A673 (cell line): Measurements from ENCODE around the gene SRPK1. TPM values are rescaled to one million over a fixed set of nuclear protein-coding genes. Genes with fewer than 3 reads are reported as not detected.

Experiments
- BruUV-seq: library from RNA; stranded (reverse); fragments of 400-500 nt; replicated peaks from 2 replicates; lab custom pipeline; 2021; lab: Mats Ljungman, UMichigan
- CTCF ChIA-PET: fragments of 300-600 bp; sonication (Branson Sonifier 250); formaldehyde crosslinking; loops from one replicate; lab custom pipeline; 2022; ENCODE audit warnings: antibody characterized with exemption; lab: Charles Lee
- POLR2A ChIA-PET: fragments of 300-600 bp; sonication (Branson Sonifier 250); formaldehyde crosslinking; loops from one replicate; lab custom pipeline; 2022; ENCODE audit warnings: antibody characterized with exemption; ENCODE audit not compliant: low non-redundant PET; lab: Charles Lee
- DNase-seq: peaks from one replicate; pipeline ENCODE4 v3.0.0-alpha.2; 2015; ENCODE audit warnings: low spot score
- H3K27ac ChIP-seq: fragments of 200-600 bp; sonication (generic); 2 replicates; pipeline ENCODE4 v1.5.1; 2016; ENCODE audit warnings: mixed run types, low read depth, mild to moderate bottlenecking, mixed read lengths, antibody characterized with exemption, low read length; ENCODE audit not compliant: poor library complexity, severe bottlenecking
- H3K27me3 ChIP-seq: fragments of 200-600 bp; sonication (generic); replicated peaks from 2 replicates; pipeline ENCODE4 v1.6.1; 2017; ENCODE audit warnings: mixed run types, low read depth, mild to moderate bottlenecking, mixed read lengths, antibody characterized with exemption, low read length; ENCODE audit not compliant: insufficient read depth, poor library complexity
- H3K36me3 ChIP-seq: fragments of 200-600 bp; sonication (generic); 2 replicates; pipeline ENCODE4 v1.6.1; 2016; ENCODE audit warnings: mixed run types, mild to moderate bottlenecking, mixed read lengths, antibody characterized with exemption, low read length; ENCODE audit not compliant: insufficient read depth, poor library complexity, severe bottlenecking
- H3K4me1 ChIP-seq: fragments of 200-600 bp; sonication (generic); 2 replicates; pipeline ENCODE4 v1.6.1; 2017; ENCODE audit warnings: mixed run types, mild to moderate bottlenecking, mixed read lengths, antibody characterized with exemption, low read length; ENCODE audit not compliant: insufficient read depth, poor library complexity, severe bottlenecking
- H3K4me3 ChIP-seq: fragments of 200-600 bp; sonication (generic); 2 replicates; pipeline ENCODE4 v1.5.1; 2016; ENCODE audit warnings: low read depth, mixed run types, mild to moderate bottlenecking, mixed read lengths, low read length; ENCODE audit not compliant: poor library complexity, severe bottlenecking
- H3K9me3 ChIP-seq: fragments of 200-600 bp; sonication (generic); 2 replicates; pipeline ENCODE4 v1.6.1; 2016; ENCODE audit warnings: mixed run types, low read depth, mild to moderate bottlenecking, mixed read lengths, antibody characterized with exemption, low read length; ENCODE audit not compliant: poor library complexity, severe bottlenecking
- EZH2 ChIP-seq: fragments of 200-600 bp; sonication (generic); IDR thresholded peaks from 2 replicates; pipeline ENCODE4 v1.6.1; 2017; ENCODE audit warnings: borderline replicate concordance, low read depth, mild to moderate bottlenecking, mixed read lengths, antibody characterized with exemption, low read length; ENCODE audit not compliant: poor library complexity, severe bottlenecking
- intact Hi-C: fragments of 100-400 bp; cut with micrococcal nuclease; formaldehyde crosslinking; loops from one replicate; pipeline ENCODE4 v1.10.0; 2022; ENCODE audit not compliant: unreplicated experiment
- total RNA-seq: library from RNA; stranded (reverse); gene quantifications from 2 replicates; pipeline ENCODE4 v1.2.3, GENCODE V29; 2021
- TF ChIP-seq, protein P1 (sequence below): fragments of 300-800, 200-600 bp; sonication (generic); conservative IDR thresholded peaks from 2 replicates; pipeline ENCODE4 v1.5.1; 2017; ENCODE audit warnings: low read depth, mild to moderate bottlenecking, antibody characterized with exemption, low read length, moderate library complexity, mixed read lengths

The SRPK1 gene
- total RNA-seq, 1 experiment from 2014 or later, result 104 TPM

DNA sequence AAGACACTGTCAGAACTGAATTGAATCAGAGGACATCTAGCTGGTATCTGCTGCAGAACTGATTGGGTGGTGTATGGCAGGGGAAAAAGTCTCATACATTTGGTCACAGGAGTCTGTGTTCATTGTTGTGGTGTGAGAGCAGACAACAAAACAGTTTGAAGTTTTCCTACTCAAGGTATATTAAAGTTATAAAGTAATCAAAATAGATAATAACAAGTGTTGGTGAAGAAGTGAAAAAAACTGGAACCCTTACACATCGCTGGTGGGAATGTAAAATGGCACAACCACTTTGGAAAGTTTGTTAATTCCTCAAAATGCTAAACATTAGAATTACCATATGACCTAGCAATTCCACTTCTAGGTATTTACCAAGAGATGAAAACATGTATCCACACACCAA lies 24.7 kb downstream of the SRPK1 start:
- ChIA-PET CTCF (no interaction called here), POLR2A (no interaction called here)
- BruUV-seq, result no TSS peak
- Histone ChIP-seq H3K4me1 (no peaks in the 10 kb centered on the region), H3K27me3 (no peaks in the 10 kb centered on the region), H3K27ac (no peak overlapping the region), H3K36me3 (no peaks in the 10 kb centered on the region), H3K9me3 (no peaks in the 10 kb centered on the region), H3K4me3 (no peak overlapping the region)
- no peak for TF ChIP-seq EZH2
- TF ChIP-seq, protein P1, sequence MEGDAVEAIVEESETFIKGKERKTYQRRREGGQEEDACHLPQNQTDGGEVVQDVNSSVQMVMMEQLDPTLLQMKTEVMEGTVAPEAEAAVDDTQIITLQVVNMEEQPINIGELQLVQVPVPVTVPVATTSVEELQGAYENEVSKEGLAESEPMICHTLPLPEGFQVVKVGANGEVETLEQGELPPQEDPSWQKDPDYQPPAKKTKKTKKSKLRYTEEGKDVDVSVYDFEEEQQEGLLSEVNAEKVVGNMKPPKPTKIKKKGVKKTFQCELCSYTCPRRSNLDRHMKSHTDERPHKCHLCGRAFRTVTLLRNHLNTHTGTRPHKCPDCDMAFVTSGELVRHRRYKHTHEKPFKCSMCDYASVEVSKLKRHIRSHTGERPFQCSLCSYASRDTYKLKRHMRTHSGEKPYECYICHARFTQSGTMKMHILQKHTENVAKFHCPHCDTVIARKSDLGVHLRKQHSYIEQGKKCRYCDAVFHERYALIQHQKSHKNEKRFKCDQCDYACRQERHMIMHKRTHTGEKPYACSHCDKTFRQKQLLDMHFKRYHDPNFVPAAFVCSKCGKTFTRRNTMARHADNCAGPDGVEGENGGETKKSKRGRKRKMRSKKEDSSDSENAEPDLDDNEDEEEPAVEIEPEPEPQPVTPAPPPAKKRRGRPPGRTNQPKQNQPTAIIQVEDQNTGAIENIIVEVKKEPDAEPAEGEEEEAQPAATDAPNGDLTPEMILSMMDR, result no peak
- no peak for DNase-seq
- intact Hi-C loops, result no loop called here

DNA sequence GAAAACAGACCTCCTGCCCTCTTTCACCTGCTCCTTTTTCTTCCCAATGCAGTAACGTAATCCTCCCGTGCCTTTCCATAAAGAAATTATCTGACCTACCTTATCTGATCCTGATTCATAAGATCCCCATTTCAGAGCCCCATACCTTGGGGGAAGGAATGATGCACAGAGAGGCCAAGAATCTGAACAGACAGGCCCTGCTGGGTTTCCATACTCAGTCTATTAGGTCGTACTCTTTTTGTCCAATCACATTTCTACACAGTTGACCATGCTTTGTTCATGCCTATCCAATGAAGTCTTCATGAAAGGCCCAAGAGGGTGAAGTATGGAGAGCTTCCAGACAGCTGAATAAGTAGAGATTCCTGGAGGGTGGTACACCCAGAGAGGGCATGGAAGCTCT lies 25.3 kb downstream of the SRPK1 start:
- CTCF ChIA-PET, result no interaction called here
- no peaks in the 10 kb centered on the region for H3K27me3 ChIP-seq
- H3K4me3 ChIP-seq, result no peak overlapping the region
- intact Hi-C loops, result no loop called here
- POLR2A ChIA-PET, result no interaction called here
- no peaks in the 10 kb centered on the region for H3K9me3 ChIP-seq
- no peak for TF ChIP-seq EZH2
- TF ChIP-seq, protein P1, result no peak
- no peak for DNase-seq
- H3K27ac ChIP-seq, result no peak overlapping the region
- no TSS peak for BruUV-seq
- H3K4me1 ChIP-seq, result no peaks in the 10 kb centered on the region
- H3K36me3 ChIP-seq, result no peaks in the 10 kb centered on the region

DNA sequence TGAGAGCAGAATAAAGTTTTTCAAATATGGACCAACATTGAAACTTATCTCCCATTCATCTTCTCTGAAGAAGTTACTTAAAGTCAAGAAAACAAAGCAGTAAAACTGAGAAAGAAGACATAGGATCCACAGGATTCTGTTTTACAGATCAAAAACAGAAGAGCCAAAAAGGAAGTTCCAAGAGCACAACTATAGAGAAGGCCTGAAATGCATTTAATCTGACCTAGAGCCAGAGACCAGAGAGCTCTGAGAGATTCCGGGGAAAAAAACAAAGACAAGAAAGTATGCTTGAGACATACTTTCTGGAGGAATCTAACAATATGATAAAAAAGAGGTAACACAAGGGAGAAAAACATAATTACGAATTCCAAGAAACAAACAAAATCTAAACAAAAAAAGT lies 26.1 kb downstream of the SRPK1 start:
- no peak overlapping the region for H3K27ac ChIP-seq

More for the DNA sequence above, 26.1 kb downstream of the SRPK1 start:
- Histone ChIP-seq H3K4me3 (no peak overlapping the region), H3K36me3 (no peaks in the 10 kb centered on the region), H3K4me1 (no peaks in the 10 kb centered on the region), H3K9me3 (no peaks in the 10 kb centered on the region), H3K27me3 (no peaks in the 10 kb centered on the region)
- POLR2A ChIA-PET, result interaction anchor here (0.7 kb wide), 1 partner anchor 11 kb away, joined by 3 read pairs; no protein-coding TSS in a partner anchor
- CTCF ChIA-PET, result no interaction called here
- intact Hi-C loops, result no loop called here
- no peak for TF ChIP-seq EZH2
- TF ChIP-seq, protein P1, result no peak
- no peak for DNase-seq
- BruUV-seq, result no TSS peak
